IMR-90 (cell line): ENCODE measurements around the gene C14orf93. TPM values are rescaled to one million over a fixed set of nuclear protein-coding genes. Genes with fewer than 3 reads are reported as not detected.

Source experiments
- ATAC-seq: fragments of 200-7000 bp; cut with Tn5 transposase; 2 replicates; pipeline ENCODE4 v1.9.1; 2020; ENCODE audit warnings: low read depth, mild to moderate bottlenecking, moderate library complexity
- BruUV-seq: library from RNA; stranded (reverse); fragments of 400-500 nt; replicated peaks from 2 replicates; lab custom pipeline; 2021; lab: Mats Ljungman, UMichigan
- CTCF ChIA-PET: fragments of 300-600 bp; formaldehyde crosslinking; extraction: SDS; loops from one replicate; lab custom pipeline; 2021; ENCODE audit warnings: antibody characterized with exemption; lab: Yijun Ruan, JAX
- POLR2A ChIA-PET: fragments of 300-600 bp; sonication (Branson Sonifier 250); formaldehyde crosslinking; loops from one replicate; lab custom pipeline; 2022; ENCODE audit warnings: antibody characterized with exemption; ENCODE audit not compliant: unreplicated experiment; lab: Charles Lee
- DNase-seq: peaks from one replicate; pipeline ENCODE4 v3.0.0; 2013
- H2AFZ ChIP-seq: replicated peaks from 2 replicates; pipeline ENCODE3; 2013; ENCODE audit warnings: low read length, mild to moderate bottlenecking; ENCODE audit not compliant: poor library complexity
- H2AK5ac ChIP-seq: 2 replicates; pipeline ENCODE4 v1.6.1; 2013; ENCODE audit warnings: low read depth, low read length, inconsistent platforms
- H2AK9ac ChIP-seq: replicated peaks from 2 replicates; pipeline ENCODE3; 2013; ENCODE audit warnings: mild to moderate bottlenecking, low read depth, low read length, moderate library complexity; ENCODE audit not compliant: poor library complexity
- H2BK120ac ChIP-seq: 2 replicates; pipeline ENCODE4 v1.6.1; 2013; ENCODE audit warnings: low read depth, low read length, inconsistent platforms
- H2BK15ac ChIP-seq: 3 replicates; pipeline ENCODE4 v1.6.1; 2013; ENCODE audit warnings: low read depth, low read length, inconsistent platforms
- H2BK20ac ChIP-seq: 2 replicates; pipeline ENCODE4 v1.6.1; 2013; ENCODE audit warnings: low read depth, mild to moderate bottlenecking, inconsistent platforms, low read length, moderate library complexity
- H2BK5ac ChIP-seq: 2 replicates; pipeline ENCODE4 v1.6.1; 2013; ENCODE audit warnings: mild to moderate bottlenecking, low read depth, low read length, inconsistent platforms; ENCODE audit not compliant: poor library complexity, severe bottlenecking
- H3K14ac ChIP-seq: replicated peaks from 2 replicates; pipeline ENCODE4 v1.6.1; 2013; ENCODE audit warnings: low read depth, low read length, inconsistent platforms
- H3K18ac ChIP-seq: 2 replicates; pipeline ENCODE4 v1.6.1; 2013; ENCODE audit warnings: low read depth, low read length, control low read depth
- H3K23ac ChIP-seq: 2 replicates; pipeline ENCODE4 v1.6.1; 2013; ENCODE audit warnings: low read depth, low read length, inconsistent platforms
- H3K27ac ChIP-seq: 2 replicates; pipeline ENCODE4 v1.5.1; 2013; ENCODE audit warnings: mild to moderate bottlenecking, control low read depth, low read length; ENCODE audit not compliant: insufficient read depth
- H3K27me3 ChIP-seq: 2 replicates; pipeline ENCODE4 v1.6.1; 2013; ENCODE audit warnings: low read length; ENCODE audit not compliant: control insufficient read depth, insufficient read depth
- H3K36me3 ChIP-seq: 2 replicates; pipeline ENCODE4 v1.6.1; 2013; ENCODE audit warnings: low read length, mixed read lengths; ENCODE audit not compliant: control insufficient read depth, insufficient read depth
- H3K4ac ChIP-seq: 2 replicates; pipeline ENCODE4 v1.6.1; 2013; ENCODE audit warnings: low read depth, low read length, inconsistent platforms
- H3K4me1 ChIP-seq: 2 replicates; pipeline ENCODE4 v1.6.1; 2013; ENCODE audit warnings: low read length, mixed read lengths; ENCODE audit not compliant: control insufficient read depth, insufficient read depth
- H3K4me2 ChIP-seq: 2 replicates; pipeline ENCODE4 v1.6.1; 2013; ENCODE audit warnings: low read depth, mild to moderate bottlenecking, control low read depth, low read length, moderate library complexity
- H3K4me3 ChIP-seq: 2 replicates; pipeline ENCODE4 v1.5.1; 2013; ENCODE audit warnings: low read depth, mild to moderate bottlenecking, control low read depth, low read length, moderate library complexity; ENCODE audit not compliant: insufficient read depth
- H3K56ac ChIP-seq: 2 replicates; pipeline ENCODE4 v1.6.1; 2013; ENCODE audit warnings: low read length, inconsistent platforms; ENCODE audit not compliant: insufficient read depth; ENCODE audit errors: extremely low read depth
- H3K79me1 ChIP-seq, 2 experiments: 2 replicates each; pipeline ENCODE4 v1.6.1; 2013; ENCODE audit warnings: low read length in 2 of 2, inconsistent platforms in 1 of 2, low read depth in 1 of 2
- H3K9ac ChIP-seq: 2 replicates; pipeline ENCODE4 v1.6.1; 2013; ENCODE audit warnings: low read depth, low read length, control low read depth
- H3K9me1 ChIP-seq: 2 replicates; pipeline ENCODE4 v1.6.1; 2013; ENCODE audit warnings: low read length, inconsistent platforms; ENCODE audit not compliant: insufficient read depth
- H3K9me3 ChIP-seq: 2 replicates; pipeline ENCODE4 v1.6.1; 2013; ENCODE audit warnings: low read length; ENCODE audit not compliant: control insufficient read depth, insufficient read depth
- H4K20me1 ChIP-seq: 2 replicates; pipeline ENCODE4 v1.6.1; 2013; ENCODE audit warnings: low read length, inconsistent platforms; ENCODE audit not compliant: insufficient read depth
- H4K5ac ChIP-seq: 2 replicates; pipeline ENCODE4 v1.6.1; 2013; ENCODE audit warnings: mild to moderate bottlenecking, low read depth, low read length, control low read depth
- H4K8ac ChIP-seq, 2 experiments: 2 replicates each; pipeline ENCODE4 v1.6.1; 2013; ENCODE audit warnings: low read depth in 2 of 2, low read length in 2 of 2, control low read depth in 1 of 2, inconsistent platforms in 1 of 2
- H4K91ac ChIP-seq: 2 replicates; pipeline ENCODE4 v1.6.1; 2013; ENCODE audit warnings: low read depth, low read length, inconsistent platforms; ENCODE audit not compliant: insufficient read depth
- CEBPB ChIP-seq: IDR thresholded peaks from 2 replicates; pipeline ENCODE4 v1.6.1; 2012; ENCODE audit warnings: low read depth, low read length, improper control_type of control experiment
- CHD1 ChIP-seq: IDR thresholded peaks from 2 replicates; pipeline ENCODE4 v1.6.1; 2012; ENCODE audit warnings: low read depth, low read length, improper control_type of control experiment
- CTCF ChIP-seq: conservative IDR thresholded peaks from 2 replicates; pipeline ENCODE4 v1.5.1; 2012; ENCODE audit warnings: mild to moderate bottlenecking, low read depth, low read length, improper control_type of control experiment
- ELK1 ChIP-seq: fragments of 150-350 bp; IDR thresholded peaks from 2 replicates; pipeline ENCODE4 v1.6.1; 2016; ENCODE audit warnings: low read depth, mild to moderate bottlenecking, low read length, moderate library complexity, borderline replicate concordance
- MAFK ChIP-seq: IDR thresholded peaks from 2 replicates; pipeline ENCODE4 v1.6.1; 2012; ENCODE audit warnings: low read depth, low read length, improper control_type of control experiment
- MAZ ChIP-seq: IDR thresholded peaks from 2 replicates; pipeline ENCODE4 v1.6.1; 2012; ENCODE audit warnings: low read depth, mild to moderate bottlenecking, low read length, improper control_type of control experiment, moderate library complexity, borderline replicate concordance
- MXI1 ChIP-seq: IDR thresholded peaks from 2 replicates; pipeline ENCODE4 v1.6.1; 2012; ENCODE audit warnings: low read depth, mild to moderate bottlenecking, low read length, moderate library complexity, borderline replicate concordance
- RAD21 ChIP-seq: IDR thresholded peaks from 2 replicates; pipeline ENCODE4 v1.6.1; 2012; ENCODE audit warnings: low read length, improper control_type of control experiment
- SMC3 ChIP-seq: fragments of 150-350 bp; IDR thresholded peaks from 2 replicates; pipeline ENCODE4 v1.6.1; 2016; ENCODE audit warnings: low read depth, mild to moderate bottlenecking, antibody characterized with exemption, low read length, moderate library complexity
- USF2 ChIP-seq: fragments of 150-350 bp; IDR thresholded peaks from 2 replicates; pipeline ENCODE4 v1.6.1; 2017; ENCODE audit warnings: mild to moderate bottlenecking, antibody characterized with exemption, low read length, low read depth
- WGBS, 2 experiments: methylation state at CpG; one replicate each; pipeline versions ENCODE4 v1.1.5 to v1.1.7; 2013; ENCODE audit warnings: missing lambda C conversion rate in 2 of 2; ENCODE audit not compliant: insufficient read length in 1 of 2; ENCODE audit errors: extremely low coverage in 2 of 2; 5-methylcytosine and 5-hydroxymethylcytosine counted together
- dilution Hi-C: fragments of 300-500 bp; cut with HindIII; formaldehyde crosslinking; loops from one replicate; pipeline ENCODE4 v1.14.3; 2018; ENCODE audit warnings: low sequenced_read_pairs; ENCODE audit not compliant: unreplicated experiment
- in situ Hi-C: fragments of 300-500 bp; cut with MboI; formaldehyde crosslinking; loops from 3 replicates; pipeline ENCODE4 v1.14.3; 2019; ENCODE audit warnings: low sequenced_read_pairs, inconsistent platforms, mixed read lengths
- intact Hi-C: fragments of 100-400 bp; cut with micrococcal nuclease; formaldehyde crosslinking; loops from 2 replicates; pipeline ENCODE4 v1.10.0; 2022
- polyA plus RNA-seq, 3 experiments: library from polyadenylated mRNA; depleted of rRNA; stranded (reverse); fragments of >200 nt; gene quantifications; 2 replicates each; pipeline ENCODE4 v1.2.3, GENCODE V29; 2012; ENCODE audit warnings: low replicate concordance in 1 of 3
- total RNA-seq: library from RNA; depleted of rRNA; stranded (reverse); fragments of >200 nt; gene quantifications from 2 replicates; pipeline ENCODE4 v1.2.3, GENCODE V29; 2012

C14orf93 gene
- total and polyA plus RNA-seq, 2 of the 4 experiments (the other 2 are of a cell fraction) = 5.4 to 5.7 TPM

GRCh38 chr14:22974530-22975313 is 35.2 kb downstream of the C14orf93 start:
- Histone ChIP-seq H3K79me1 (peaks cover 44 to 74% of the 10 kb centered on the region in 2 experiments), H3K9me3 (no peaks in the 10 kb centered on the region), H4K20me1 (peaks cover 43% of the 10 kb centered on the region), H3K9ac (0 out of 2 replicates have a peak overlapping the region, but pooled peaks have one; percentile 15), H3K9me1 (peaks cover 5% of the 10 kb centered on the region; the same call in 1 of the 2 replicates), H2BK20ac (no peak overlapping the region), H3K14ac (no peak overlapping the region), H3K27me3 (no peaks in the 10 kb centered on the region), H3K36me3 (peaks cover 51% of the 10 kb centered on the region), H3K56ac (no peak overlapping the region), H4K8ac (peak overlapping the region in 1 of 2 experiments; percentile 8; a peak in 2 of 4 replicates), H2AK5ac (peak overlapping the region; percentile 40; the same call in 1 of the 2 replicates), H3K4me2 (no peak overlapping the region), H2BK120ac (no peak overlapping the region), H3K23ac (peak overlapping the region; percentile 64), H4K5ac (no peak overlapping the region), H2BK15ac (no peak overlapping the region), H2AK9ac (peak overlapping the region; percentile 9), H2BK5ac (peak overlapping the region; percentile 31), H3K18ac (no peak overlapping the region), H3K4me1 (peaks cover 38% of the 10 kb centered on the region), H3K27ac (peak overlapping the region; percentile 21; the same call in 1 of the 2 replicates), H2AFZ (no peak overlapping the region), H3K4me3 (no peak overlapping the region), H3K4ac (peak overlapping the region; percentile 20; the same call in 1 of the 2 replicates), H4K91ac (no peak overlapping the region)
- no TSS peak for BruUV-seq
- 100% methylated on average over 1 of the region's 9 CpGs; no CpG with 5 or more reads in 1 of the 2 experiments for WGBS, 2 experiments
- ChIA-PET CTCF (no interaction called here), POLR2A (interaction anchor here (0.6 kb wide), 1 partner anchor 47 kb away, joined by 5 read pairs; no protein-coding TSS in a partner anchor)
- dilution Hi-C loops (no loop called here), in situ Hi-C loops (no loop called here), intact Hi-C loops (no loop called here)
- ATAC-seq (no peak), DNase-seq (no peak)
- TF ChIP-seq MAZ (no peak), MAFK (no peak), ELK1 (no peak), SMC3 (no peak), USF2 (no peak), MXI1 (no peak), CHD1 (no peak), CTCF (no peak), CEBPB (no peak), RAD21 (no peak)
